Renal pelvis (tissue), 4 donors: ENCODE results near the gene PRDM16. TPM values are rescaled to one million over a fixed set of nuclear protein-coding genes. Genes with fewer than 3 reads are reported as not detected.
"Not testable (repeated sequence)": the region's sequence is repeated elsewhere in the genome, so short reads cannot be mapped to it uniquely, and the experiment has no call there.

Experiments used
- DNase-seq: peaks from one replicate; pipeline ENCODE4 v3.0.0-alpha.2; 2013
- polyA plus RNA-seq, 3 donors: library from polyadenylated mRNA; unstranded; fragments of 120-200 nt; gene quantifications; one replicate each; pipeline ENCODE4 v1.2.1, GENCODE V29; 2013; ENCODE audit not compliant: insufficient read length in 3 of 3

The PRDM16 gene
- polyA plus RNA-seq, 3 donors: 7.2 to 9.6 (median 9.3) TPM

GRCh38 chr1:3159996-3160395 lies 91.0 kb downstream of the PRDM16 start:
- DNase-seq: no peak

- no peak for DNase-seq
Measured at GRCh38 chr1:3160647-3161145, 91.7 kb downstream of the PRDM16 start.

- no peak for DNase-seq
Measured at GRCh38 chr1:3161176-3161840, 92.3 kb downstream of the PRDM16 start.

GRCh38 chr1:3162322-3162882 lies 93.4 kb downstream of the PRDM16 start:
- DNase-seq: no peak

- no peak for DNase-seq
Measured at GRCh38 chr1:3163356-3163755, 94.4 kb downstream of the PRDM16 start.

- no peak for DNase-seq
Measured at GRCh38 chr1:3164671-3165070, 95.7 kb downstream of the PRDM16 start.

- DNase-seq: not testable (repeated sequence)
Measured at GRCh38 chr1:3165189-3165588, 96.2 kb downstream of the PRDM16 start.

GRCh38 chr1:3166206-3166918 lies 97.4 kb downstream of the PRDM16 start:
- no peak for DNase-seq

- no peak for DNase-seq
Measured at GRCh38 chr1:3167255-3167654, 98.3 kb downstream of the PRDM16 start.

GRCh38 chr1:3168678-3169077 lies 99.7 kb downstream of the PRDM16 start:
- no peak for DNase-seq

GRCh38 chr1:3169665-3170356 lies 100.8 kb downstream of the PRDM16 start:
- no peak for DNase-seq

GRCh38 chr1:3170561-3171453 lies 101.8 kb downstream of the PRDM16 start:
- DNase-seq: peak; percentile 63

GRCh38 chr1:3171761-3172160 lies 102.8 kb downstream of the PRDM16 start:
- DNase-seq: no peak

- DNase-seq: no peak
Measured at GRCh38 chr1:3172431-3173380, 103.7 kb downstream of the PRDM16 start.

- no peak for DNase-seq
Measured at GRCh38 chr1:3173381-3173980, 104.5 kb downstream of the PRDM16 start.

GRCh38 chr1:3174487-3175247 lies 105.7 kb downstream of the PRDM16 start:
- peak; percentile 38 for DNase-seq

GRCh38 chr1:3175486-3175885 lies 106.5 kb downstream of the PRDM16 start:
- DNase-seq: no peak

- no peak for DNase-seq
Measured at GRCh38 chr1:3176028-3176427, 107.0 kb downstream of the PRDM16 start.

- no peak for DNase-seq
Measured at GRCh38 chr1:3176820-3177219, 107.8 kb downstream of the PRDM16 start.
